HepG2 (cell line): ENCODE measurements around the gene PDIA2. TPM values are rescaled to one million over a fixed set of nuclear protein-coding genes. Genes with fewer than 3 reads are reported as not detected.

ENCODE experiments used
- ATAC-seq: fragments of 200-7000 bp; cut with Tn5 transposase; 3 replicates; pipeline ENCODE4 v1.9.1; 2020; ENCODE audit warnings: mild to moderate bottlenecking, moderate library complexity
- BruUV-seq: library from RNA; stranded (reverse); fragments of 400-500 nt; replicated peaks from 2 replicates; lab custom pipeline; 2021; lab: Mats Ljungman, UMichigan
- CTCF ChIA-PET: fragments of 300-600 bp; formaldehyde crosslinking; extraction: SDS; loops from one replicate; lab custom pipeline; 2021; ENCODE audit warnings: low total read pairs, inconsistent platforms, low intra/inter-chr PET ratio; lab: Yijun Ruan, JAX
- POLR2A ChIA-PET: fragments of 350-600 bp; sonication (Branson Sonifier 250); formaldehyde crosslinking; loops from one replicate; lab custom pipeline; 2020; ENCODE audit warnings: antibody characterized with exemption, inconsistent platforms; lab: Yijun Ruan, JAX
- DNase-seq: peaks from one replicate; pipeline ENCODE4 v3.0.0-alpha.2; 2015; ENCODE audit warnings: low spot score
- FAIRE-seq: peaks from 3 replicates; lab custom pipeline; 2011; peaks lifted over from hg19 to GRCh38; lab: Jason Lieb, UNC
- H2AFZ ChIP-seq: one replicate; pipeline ENCODE4 v1.6.1; 2011; ENCODE audit warnings: low read length, inconsistent platforms
- H3K27ac ChIP-seq: fragments of 300-600 bp; 3 replicates; pipeline ENCODE4 v1.8.0; 2011; ENCODE audit warnings: mixed run types, mild to moderate bottlenecking, mixed read lengths, low read length, inconsistent platforms; ENCODE audit not compliant: insufficient read depth; ENCODE audit errors: extremely low read length
- H3K27me3 ChIP-seq, 2 experiments: fragments of 200-600 bp in 1 of 2; 2 replicates in 1 of 2; 3 replicates in 1 of 2; pipeline versions ENCODE4 v1.6.0 to v1.8.0; 2011; ENCODE audit warnings: low read length in 2 of 2, mild to moderate bottlenecking in 2 of 2, moderate library complexity in 2 of 2, inconsistent platforms in 1 of 2; ENCODE audit not compliant: insufficient read depth in 2 of 2, control insufficient read depth in 1 of 2
- H3K36me3 ChIP-seq, 2 experiments: fragments of 200-600 bp in 1 of 2; replicated peaks in 1 of 2; 2 replicates in 1 of 2; 3 replicates in 1 of 2; pipeline versions ENCODE4 v1.5.1 to v1.8.0; 2011; ENCODE audit warnings: low read length in 2 of 2, inconsistent platforms in 1 of 2; ENCODE audit not compliant: insufficient read depth in 2 of 2, control insufficient read depth in 1 of 2
- H3K4me1 ChIP-seq: 2 replicates; pipeline ENCODE4 v1.5.1; 2012; ENCODE audit warnings: low read length, inconsistent platforms; ENCODE audit not compliant: insufficient read depth
- H3K4me2 ChIP-seq: 2 replicates; pipeline ENCODE4 v1.6.0; 2011; ENCODE audit warnings: low read depth, low read length, inconsistent platforms
- H3K4me3 ChIP-seq, 3 experiments: fragments of 200-600 bp in 1 of 3; sonication (generic), shearing (Covaris generic) in 1 of 3; replicated peaks in 1 of 3; 2 replicates each; pipeline ENCODE4 v1.5.1; 2011 to 2016; ENCODE audit warnings: low read length in 3 of 3, inconsistent platforms in 2 of 3, low read depth in 2 of 3, mild to moderate bottlenecking in 2 of 3, control low read depth in 1 of 3, mixed read lengths in 1 of 3; ENCODE audit not compliant: insufficient read depth in 1 of 3
- H3K79me2 ChIP-seq: one replicate; pipeline ENCODE4 v1.6.1; 2011; ENCODE audit warnings: low read length, inconsistent platforms; ENCODE audit not compliant: insufficient read depth
- H3K9ac ChIP-seq: 2 replicates; pipeline ENCODE4 v1.6.0; 2011; ENCODE audit warnings: mild to moderate bottlenecking, low read depth, low read length, inconsistent platforms; ENCODE audit not compliant: insufficient read depth
- H3K9me3 ChIP-seq: 2 replicates; pipeline ENCODE4 v1.5.1; 2012; ENCODE audit warnings: mild to moderate bottlenecking, low read length
- H4K20me1 ChIP-seq: 2 replicates; pipeline ENCODE4 v1.6.0; 2011; ENCODE audit warnings: inconsistent platforms, mild to moderate bottlenecking, low read length, moderate library complexity; ENCODE audit not compliant: insufficient read depth
- KIAA2018 ChIP-seq: sonication (generic); formaldehyde crosslinking; IDR thresholded peaks from 2 replicates; pipeline ENCODE4 v1.5.0; 2020; ENCODE audit warnings: mild to moderate bottlenecking, missing genetic modification reagents, borderline replicate concordance
- MATR3 ChIP-seq: sonication (generic); formaldehyde crosslinking; IDR thresholded peaks from 2 replicates; pipeline ENCODE4 v1.4.0; 2020; ENCODE audit warnings: missing genetic modification reagents
- PBX2 ChIP-seq: IDR thresholded peaks from 2 replicates; pipeline ENCODE4 v1.6.1; 2016; ENCODE audit warnings: control low read depth
- SMYD3 ChIP-seq: sonication (generic); formaldehyde crosslinking; IDR thresholded peaks from 2 replicates; pipeline ENCODE4 v1.8.1; 2023; ENCODE audit warnings: mild to moderate bottlenecking, missing genetic modification reagents
- SP2 ChIP-seq: sonication (generic); formaldehyde crosslinking; IDR thresholded peaks from 2 replicates; pipeline ENCODE4 v1.5.1; 2020; ENCODE audit warnings: mild to moderate bottlenecking, missing genetic modification reagents
- SRSF9 ChIP-seq: fragments of 200-400 bp; formaldehyde crosslinking; IDR thresholded peaks from 2 replicates; pipeline ENCODE4 v1.6.1; 2018; ENCODE audit warnings: borderline replicate concordance, mild to moderate bottlenecking, low read depth, low read length; ENCODE audit not compliant: insufficient read depth, poor library complexity, severe bottlenecking
- ZNF180 ChIP-seq: sonication (generic); formaldehyde crosslinking; IDR thresholded peaks from 2 replicates; pipeline ENCODE4 v1.4.0; 2020; ENCODE audit warnings: low read depth, missing genetic modification reagents, borderline replicate concordance
- ZNF441 ChIP-seq: sonication (generic); formaldehyde crosslinking; IDR thresholded peaks from 2 replicates; pipeline ENCODE4 v1.7.0; 2021; ENCODE audit warnings: missing genetic modification reagents, borderline replicate concordance
- WGBS: methylation state at CpG from one replicate; pipeline ENCODE4 v1.1.6; 2017; ENCODE audit warnings: low lambda C conversion rate; 5-methylcytosine and 5-hydroxymethylcytosine counted together
- in situ Hi-C: cut with HindIII; loops from 2 replicates; pipeline ENCODE4 v1.10.0; 2017; ENCODE audit warnings: low pct_unique_long_range_greater_than_20kb; ENCODE audit not compliant: extremely low pct_ligation_motif_present
- intact Hi-C: fragments of 100-400 bp; cut with micrococcal nuclease; formaldehyde crosslinking; loops from one replicate; pipeline ENCODE4 v1.10.0; 2022; ENCODE audit not compliant: unreplicated experiment
- polyA plus RNA-seq, 8 experiments: library from polyadenylated mRNA; depleted of rRNA in 3 of 8; stranded (reverse) in 7 of 8; unstranded in 1 of 8; fragments of >200 nt; fragmentation: Illumina TruSeq in 4 of 8; extraction: Trizol in 4 of 8; gene quantifications; 2 replicates each; pipeline versions ENCODE4 v1.2.1 to v1.2.3, GENCODE V29; 2011 to 2016; ENCODE audit warnings: low read depth in 4 of 8, missing spikeins in 1 of 8, mixed read lengths in 1 of 8; ENCODE audit not compliant: insufficient read depth in 1 of 8
- total RNA-seq, 5 experiments: library from RNA; depleted of rRNA; stranded (reverse); fragments of >200 nt; fragmentation: Illumina TruSeq; extraction: Trizol; gene quantifications; 2 replicates each; pipeline ENCODE4 v1.2.3, GENCODE V29; 2016; ENCODE audit warnings: low read depth in 1 of 5
- TF ChIP-seq, protein P1 (sequence below): sonication (generic); formaldehyde crosslinking; IDR thresholded peaks from 2 replicates; pipeline ENCODE4 v1.4.0; 2020; ENCODE audit warnings: missing genetic modification reagents, mild to moderate bottlenecking, borderline replicate concordance
- TF ChIP-seq, protein P2 (sequence below): sonication (generic); formaldehyde crosslinking; IDR thresholded peaks from 2 replicates; pipeline ENCODE4 v1.9.0; 2021; ENCODE audit warnings: missing genetic modification reagents, mild to moderate bottlenecking, borderline replicate concordance

Gene PDIA2
- total and polyA plus RNA-seq, 2 of the 13 experiments (the other 11 are each of a cell fraction or from before 2014, with no cell fraction given): 0.35 to 1.9 TPM

DNA sequence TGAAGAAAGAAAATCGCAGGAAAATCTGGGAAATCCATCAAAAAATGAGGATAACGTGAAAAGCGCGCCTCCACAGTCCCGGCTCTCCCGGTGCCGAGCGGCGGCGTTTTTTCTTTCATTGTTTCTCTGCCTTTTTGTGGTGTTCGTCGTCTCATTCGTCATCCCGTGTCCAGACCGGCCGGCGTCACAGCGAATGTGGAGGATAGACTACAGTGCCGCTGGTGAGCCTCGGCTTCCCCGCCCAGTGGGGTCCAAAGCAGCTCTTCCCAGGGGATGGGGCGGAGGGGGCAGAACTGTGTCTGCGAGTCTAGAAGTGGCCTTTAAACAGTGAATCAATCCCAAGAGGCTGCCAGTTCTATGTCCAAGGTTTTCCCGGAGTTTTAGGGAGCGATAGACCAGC is 28.5 kb upstream of the PDIA2 start:
- intact Hi-C loops (no loop called here), in situ Hi-C loops (no loop called here)
- H3K27me3 ChIP-seq: no peaks in the 10 kb centered on the region
- no peak overlapping the region for H3K27ac ChIP-seq
- WGBS: 96% methylated on average over 25 of the region's 25 CpGs
- ChIA-PET POLR2A (no interaction called here), CTCF (no interaction called here)
- no peak overlapping the region for H3K9ac ChIP-seq
- H3K36me3 ChIP-seq: peaks cover 8 to 33% of the 10 kb centered on the region in 2 experiments; a peak in 4 of 5 replicates
- H2AFZ ChIP-seq: no peak overlapping the region
- no peaks in the 10 kb centered on the region for H3K79me2 ChIP-seq
- no peaks in the 10 kb centered on the region; the same call in 1 of the 2 replicates for H3K4me1 ChIP-seq
- no peaks in the 10 kb centered on the region for H4K20me1 ChIP-seq
- ATAC-seq (no peak), DNase-seq (no peak), FAIRE-seq (no peak)
- BruUV-seq: no TSS peak
- no peaks in the 10 kb centered on the region for H3K9me3 ChIP-seq
- no peak overlapping the region for H3K4me3 ChIP-seq
- no peak overlapping the region for H3K4me2 ChIP-seq
- no peak for TF ChIP-seq ZNF180 (CRISPR knock-in tag)
- TF ChIP-seq, protein P1, sequence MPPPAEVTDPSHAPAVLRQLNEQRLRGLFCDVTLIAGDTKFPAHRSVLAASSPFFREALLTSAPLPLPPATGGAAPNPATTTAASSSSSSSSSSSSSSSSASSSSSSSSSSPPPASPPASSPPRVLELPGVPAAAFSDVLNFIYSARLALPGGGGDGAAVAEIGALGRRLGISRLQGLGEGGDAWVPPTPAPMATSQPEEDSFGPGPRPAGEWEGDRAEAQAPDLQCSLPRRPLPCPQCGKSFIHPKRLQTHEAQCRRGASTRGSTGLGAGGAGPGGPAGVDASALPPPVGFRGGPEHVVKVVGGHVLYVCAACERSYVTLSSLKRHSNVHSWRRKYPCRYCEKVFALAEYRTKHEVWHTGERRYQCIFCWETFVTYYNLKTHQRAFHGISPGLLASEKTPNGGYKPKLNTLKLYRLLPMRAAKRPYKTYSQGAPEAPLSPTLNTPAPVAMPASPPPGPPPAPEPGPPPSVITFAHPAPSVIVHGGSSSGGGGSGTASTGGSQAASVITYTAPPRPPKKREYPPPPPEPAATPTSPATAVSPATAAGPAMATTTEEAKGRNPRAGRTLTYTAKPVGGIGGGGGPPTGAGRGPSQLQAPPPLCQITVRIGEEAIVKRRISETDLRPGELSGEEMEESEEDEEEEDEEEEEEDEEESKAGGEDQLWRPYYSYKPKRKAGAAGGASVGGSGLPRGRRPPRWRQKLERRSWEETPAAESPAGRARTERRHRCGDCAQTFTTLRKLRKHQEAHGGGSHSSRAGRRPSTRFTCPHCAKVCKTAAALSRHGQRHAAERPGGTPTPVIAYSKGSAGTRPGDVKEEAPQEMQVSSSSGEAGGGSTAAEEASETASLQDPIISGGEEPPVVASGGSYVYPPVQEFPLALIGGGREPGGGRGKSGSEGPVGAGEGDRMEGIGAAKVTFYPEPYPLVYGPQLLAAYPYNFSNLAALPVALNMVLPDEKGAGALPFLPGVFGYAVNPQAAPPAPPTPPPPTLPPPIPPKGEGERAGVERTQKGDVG (CRISPR knock-in tag): no peak
- TF ChIP-seq ZNF441 (CRISPR knock-in tag): no peak
- TF ChIP-seq SP2: no peak
- TF ChIP-seq, protein P2, sequence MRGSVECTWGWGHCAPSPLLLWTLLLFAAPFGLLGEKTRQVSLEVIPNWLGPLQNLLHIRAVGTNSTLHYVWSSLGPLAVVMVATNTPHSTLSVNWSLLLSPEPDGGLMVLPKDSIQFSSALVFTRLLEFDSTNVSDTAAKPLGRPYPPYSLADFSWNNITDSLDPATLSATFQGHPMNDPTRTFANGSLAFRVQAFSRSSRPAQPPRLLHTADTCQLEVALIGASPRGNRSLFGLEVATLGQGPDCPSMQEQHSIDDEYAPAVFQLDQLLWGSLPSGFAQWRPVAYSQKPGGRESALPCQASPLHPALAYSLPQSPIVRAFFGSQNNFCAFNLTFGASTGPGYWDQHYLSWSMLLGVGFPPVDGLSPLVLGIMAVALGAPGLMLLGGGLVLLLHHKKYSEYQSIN (CRISPR knock-in tag): no peak
- no peak for TF ChIP-seq SMYD3 (CRISPR knock-in tag)
- TF ChIP-seq SRSF9: no peak
- TF ChIP-seq PBX2 (CRISPR knock-in tag): no peak
- no peak for TF ChIP-seq KIAA2018 (CRISPR knock-in tag)
- TF ChIP-seq MATR3 (CRISPR knock-in tag): no peak
